Stimulated activated CD4-positive, alpha-beta T cell treated with anti-CD3 and anti-CD28 coated beads, TNF-alpha, amount 100 ng/mL, for 4 hours (primary cell): ENCODE results near the gene DTYMK.
"Not testable (repeated sequence)": the region's sequence is repeated elsewhere in the genome, so short reads cannot be mapped to it uniquely, and the experiment has no call there.

Source experiments
- DNase-seq, 3 experiments: peaks; one replicate each; pipeline ENCODE4 v3.0.0-alpha.2; 2020; ENCODE audit warnings: low read depth in 3 of 3

The DTYMK gene

GRCh38 chr2:241672243-241673188 lies 14.1 kb downstream of the DTYMK start:
- no peak for DNase-seq

GRCh38 chr2:241671457-241672240 lies 15.0 kb downstream of the DTYMK start:
- no peak for DNase-seq

GRCh38 chr2:241670333-241671110 lies 16.1 kb downstream of the DTYMK start:
- no peak for DNase-seq

GRCh38 chr2:241668839-241669238 lies 17.8 kb downstream of the DTYMK start:
- DNase-seq, result no peak

- DNase-seq, result no peak
Measured at GRCh38 chr2:241668354-241668753, 18.3 kb downstream of the DTYMK start.

- DNase-seq, result no peak
Measured at GRCh38 chr2:241666627-241667400, 19.8 kb downstream of the DTYMK start.

- DNase-seq, result no peak
Measured at GRCh38 chr2:241665731-241666440, 20.7 kb downstream of the DTYMK start.

- not testable (repeated sequence) for DNase-seq
Measured at GRCh38 chr2:241662731-241663130, 23.9 kb downstream of the DTYMK start.

- DNase-seq, result no peak
Measured at GRCh38 chr2:241660593-241661213, 25.9 kb downstream of the DTYMK start.

GRCh38 chr2:241659150-241659739 lies 27.4 kb downstream of the DTYMK start:
- DNase-seq, result peak in 1 of 3 experiments; percentile 19

- no peak for DNase-seq
Measured at GRCh38 chr2:241658296-241658695, 28.3 kb downstream of the DTYMK start.

- DNase-seq, result no peak
Measured at GRCh38 chr2:241657786-241658254, 28.8 kb downstream of the DTYMK start.

GRCh38 chr2:241656190-241656741 lies 30.3 kb downstream of the DTYMK start:
- DNase-seq, result no peak

GRCh38 chr2:241655516-241656189 lies 31.0 kb downstream of the DTYMK start:
- no peak for DNase-seq

- DNase-seq, result no peak
Measured at GRCh38 chr2:241654551-241654950, 32.1 kb downstream of the DTYMK start.

GRCh38 chr2:241653210-241653750 lies 33.3 kb downstream of the DTYMK start:
- DNase-seq, result no peak

- DNase-seq, result no peak
Measured at GRCh38 chr2:241652722-241653121, 33.9 kb downstream of the DTYMK start.

GRCh38 chr2:241652142-241652541 lies 34.5 kb downstream of the DTYMK start:
- DNase-seq, result no peak
